Forelimb muscle (tissue), 1 donor: Measurements from ENCODE around the gene CCNQ. TPM values are rescaled to one million over a fixed set of nuclear protein-coding genes. Genes with fewer than 3 reads are reported as not detected.

Source experiments
- DNase-seq: peaks from one replicate; pipeline ENCODE4 v3.0.0-alpha.2; 2013; ENCODE audit warnings: low read depth
- polyA plus RNA-seq: library from polyadenylated mRNA; unstranded; fragments of 120-200 nt; gene quantifications from one replicate; pipeline ENCODE4 v1.2.1, GENCODE V29; 2013; ENCODE audit not compliant: insufficient read length

Gene CCNQ
- polyA plus RNA-seq, 1 donor = 15.6 TPM

- no peak for DNase-seq
Observed at GRCh38 chrX:153576239-153576870, 22.6 kb downstream of the CCNQ start.

- DNase-seq = no peak
Observed at GRCh38 chrX:153573984-153574383, 25.0 kb downstream of the CCNQ start.

- DNase-seq = no peak
Observed at GRCh38 chrX:153572601-153573000, 26.3 kb downstream of the CCNQ start.

- no peak for DNase-seq
Observed at GRCh38 chrX:153571534-153571908, 27.4 kb downstream of the CCNQ start.

- no peak for DNase-seq
Observed at GRCh38 chrX:153569475-153569874, 29.5 kb downstream of the CCNQ start.

- DNase-seq = no peak
Observed at GRCh38 chrX:153568451-153569011, 30.4 kb downstream of the CCNQ start.

GRCh38 chrX:153565996-153566580 is 32.9 kb downstream of the CCNQ start:
- no peak for DNase-seq

- no peak for DNase-seq
Observed at GRCh38 chrX:153564047-153564606, 34.8 kb downstream of the CCNQ start.

- no peak for DNase-seq
Observed at GRCh38 chrX:153562546-153562945, 36.4 kb downstream of the CCNQ start.

- no peak for DNase-seq
Observed at GRCh38 chrX:153561337-153561736, 37.6 kb downstream of the CCNQ start.

- no peak for DNase-seq
Observed at GRCh38 chrX:153560466-153560865, 38.5 kb downstream of the CCNQ start.

GRCh38 chrX:153560000-153560399 is 38.9 kb downstream of the CCNQ start:
- no peak for DNase-seq

- DNase-seq = no peak
Observed at GRCh38 chrX:153557618-153558355, 41.2 kb downstream of the CCNQ start.

- DNase-seq = no peak
Observed at GRCh38 chrX:153556767-153557166, 42.2 kb downstream of the CCNQ start.

- DNase-seq = no peak
Observed at GRCh38 chrX:153554519-153555167, 44.3 kb downstream of the CCNQ start.

GRCh38 chrX:153551135-153551534 is 47.8 kb downstream of the CCNQ start:
- no peak for DNase-seq

GRCh38 chrX:153549807-153550206 is 49.1 kb downstream of the CCNQ start:
- no peak for DNase-seq

GRCh38 chrX:153549231-153549630 is 49.7 kb downstream of the CCNQ start:
- DNase-seq = no peak

GRCh38 chrX:153547195-153547594 is 51.7 kb downstream of the CCNQ start:
- no peak for DNase-seq

- DNase-seq = no peak
Observed at GRCh38 chrX:153546386-153546785, 52.6 kb downstream of the CCNQ start.

GRCh38 chrX:153544727-153545126 is 54.2 kb downstream of the CCNQ start:
- no peak for DNase-seq

- no peak for DNase-seq
Observed at GRCh38 chrX:153539979-153540358, 59.0 kb downstream of the CCNQ start.
